Neural progenitor cell (in vitro differentiated cells): Measurements from ENCODE around the gene STX16. TPM values are rescaled to one million over a fixed set of nuclear protein-coding genes. Genes with fewer than 3 reads are reported as not detected.

Experiments used
- DNase-seq: peaks from one replicate; pipeline ENCODE4 v3.0.0-alpha.2; 2016; ENCODE audit warnings: low spot score
- H2AFZ ChIP-seq: fragments of 200-600 bp; sonication (generic); replicated peaks from 2 replicates; pipeline ENCODE4 v1.6.1; 2016; ENCODE audit warnings: antibody characterized with exemption
- H3F3A ChIP-seq: fragments of 200-600 bp; sonication (generic); 2 replicates; pipeline ENCODE4 v1.6.1; 2016; ENCODE audit warnings: antibody characterized with exemption, low read depth
- H3K27ac ChIP-seq: fragments of 200-600 bp; sonication (generic); 2 replicates; pipeline ENCODE4 v1.5.1; 2016; ENCODE audit warnings: mild to moderate bottlenecking
- H3K27me3 ChIP-seq: fragments of 200-600 bp; sonication (generic); 2 replicates; pipeline ENCODE4 v1.6.1; 2016; ENCODE audit warnings: mild to moderate bottlenecking, moderate library complexity
- H3K36me3 ChIP-seq: fragments of 200-600 bp; sonication (generic); 2 replicates; pipeline ENCODE4 v1.5.1; 2016
- H3K4me1 ChIP-seq: fragments of 200-600 bp; sonication (generic); 2 replicates; pipeline ENCODE4 v1.6.1; 2016; ENCODE audit warnings: mixed run types
- H3K4me2 ChIP-seq: fragments of 200-600 bp; sonication (generic); 2 replicates; pipeline ENCODE4 v1.6.1; 2016
- H3K4me3 ChIP-seq: fragments of 200-600 bp; sonication (generic); 2 replicates; pipeline ENCODE4 v1.5.1; 2016
- H3K79me2 ChIP-seq: fragments of 200-600 bp; sonication (generic); 2 replicates; pipeline ENCODE4 v1.6.1; 2016; ENCODE audit warnings: low read depth
- H3K9ac ChIP-seq: fragments of 200-600 bp; sonication (generic); 2 replicates; pipeline ENCODE4 v1.6.1; 2016
- H3K9me3 ChIP-seq: fragments of 200-600 bp; sonication (generic); 2 replicates; pipeline ENCODE4 v1.5.1; 2016; ENCODE audit warnings: low read depth
- H4K20me1 ChIP-seq: fragments of 200-600 bp; sonication (generic); 2 replicates; pipeline ENCODE4 v1.6.1; 2016; ENCODE audit warnings: low read depth
- H3K27ac Mint-ChIP-seq: 3 replicates; pipeline ENCODE4 v1.8.0; 2021; ENCODE audit warnings: mixed read lengths
- H3K27me3 Mint-ChIP-seq: 2 replicates; pipeline ENCODE4 v1.8.0; 2022; ENCODE audit warnings: low read depth, mild to moderate bottlenecking, inconsistent platforms, moderate library complexity, mixed read lengths; ENCODE audit not compliant: insufficient read depth
- H3K36me3 Mint-ChIP-seq: 3 replicates; pipeline ENCODE4 v1.8.0; 2021; ENCODE audit warnings: mixed read lengths
- H3K4me1 Mint-ChIP-seq: 3 replicates; pipeline ENCODE4 v1.8.0; 2021; ENCODE audit warnings: mixed read lengths
- H3K4me3 Mint-ChIP-seq: 3 replicates; pipeline ENCODE4 v1.8.0; 2021; ENCODE audit warnings: mild to moderate bottlenecking, moderate library complexity, mixed read lengths
- H3K9me3 Mint-ChIP-seq: 3 replicates; pipeline ENCODE4 v1.8.0; 2020; ENCODE audit warnings: mixed read lengths
- CTCF ChIP-seq: fragments of 200-600 bp; sonication (generic); IDR thresholded peaks from 2 replicates; pipeline ENCODE4 v1.5.1; 2017; ENCODE audit warnings: antibody characterized with exemption, mild to moderate bottlenecking
- EZH2 ChIP-seq: fragments of 200-600 bp; sonication (generic); IDR thresholded peaks from 2 replicates; pipeline ENCODE4 v1.6.1; 2017; ENCODE audit warnings: antibody characterized with exemption, mild to moderate bottlenecking, moderate library complexity
- EZH2phosphoT487 ChIP-seq: fragments of 200-600 bp; sonication (generic); IDR thresholded peaks from 2 replicates; pipeline ENCODE4 v1.6.1; 2017; ENCODE audit warnings: antibody characterized with exemption
- total RNA-seq: library from RNA; depleted of rRNA; stranded (reverse); fragments of >200 nt; gene quantifications from 2 replicates; pipeline ENCODE4 v1.2.3, GENCODE V29; 2015; ENCODE audit warnings: low replicate concordance

STX16 gene
- total RNA-seq, 1 donor from 2014 or later, result 46.6 TPM

- Mint-ChIP-seq H3K9me3 (no peaks in the 10 kb centered on the region), H3K4me1 (peaks cover 2% of the 10 kb centered on the region), H3K27me3 (peaks cover 4% of the 10 kb centered on the region), H3K4me3 (no peak overlapping the region), H3K36me3 (peaks cover 22% of the 10 kb centered on the region), H3K27ac (no peak overlapping the region)
- H3K27ac ChIP-seq, result no peak overlapping the region
- no peak overlapping the region for H3K9ac ChIP-seq
- H3K4me2 ChIP-seq, result no peak overlapping the region
- no peaks in the 10 kb centered on the region for H3K27me3 ChIP-seq
- H4K20me1 ChIP-seq, result no peaks in the 10 kb centered on the region
- no peak overlapping the region for H3K4me3 ChIP-seq
- no peak overlapping the region for H2AFZ ChIP-seq
- TF ChIP-seq EZH2 (no peak), EZH2phosphoT487 (no peak), CTCF (no peak)
- H3K9me3 ChIP-seq, result no peaks in the 10 kb centered on the region
- H3K4me1 ChIP-seq, result no peaks in the 10 kb centered on the region
- peaks cover 11% of the 10 kb centered on the region for H3K36me3 ChIP-seq
- no peaks in the 10 kb centered on the region for H3K79me2 ChIP-seq
- H3F3A ChIP-seq, result no peaks in the 10 kb centered on the region
- DNase-seq, result no peak
These were observed 56.0 kb downstream of the STX16 start for GRCh38 chr20:58706975-58707681.

- peaks cover 4% of the 10 kb centered on the region for H3K27me3 Mint-ChIP-seq
- H3K27ac Mint-ChIP-seq, result no peak overlapping the region
- no peak for DNase-seq
These were observed 56.7 kb downstream of the STX16 start for GRCh38 chr20:58707770-58708169.

GRCh38 chr20:58708246-58708931, 57.3 kb downstream of the STX16 start:
- no peaks in the 10 kb centered on the region for H3F3A ChIP-seq
- TF ChIP-seq EZH2phosphoT487, result no peak
- no peak for TF ChIP-seq CTCF
- TF ChIP-seq EZH2, result no peak
- peaks cover 2% of the 10 kb centered on the region for H3K4me1 Mint-ChIP-seq
- H3K27me3 Mint-ChIP-seq, result peaks cover 4% of the 10 kb centered on the region
- H2AFZ ChIP-seq, result no peak overlapping the region
- no peaks in the 10 kb centered on the region for H3K79me2 ChIP-seq
- H3K27me3 ChIP-seq, result no peaks in the 10 kb centered on the region
- H3K9ac ChIP-seq, result no peak overlapping the region
- no peak overlapping the region for H3K4me2 ChIP-seq
- DNase-seq, result no peak
- no peaks in the 10 kb centered on the region for H3K4me1 ChIP-seq
- no peak overlapping the region for H3K4me3 Mint-ChIP-seq
- H3K36me3 Mint-ChIP-seq, result peaks cover 14% of the 10 kb centered on the region
- H4K20me1 ChIP-seq, result no peaks in the 10 kb centered on the region
- H3K27ac ChIP-seq, result no peak overlapping the region
- no peaks in the 10 kb centered on the region for H3K9me3 ChIP-seq
- H3K36me3 ChIP-seq, result peaks cover 11% of the 10 kb centered on the region
- no peak overlapping the region for H3K27ac Mint-ChIP-seq
- H3K4me3 ChIP-seq, result no peak overlapping the region
- no peaks in the 10 kb centered on the region for H3K9me3 Mint-ChIP-seq

More at GRCh38 chr20:58707770-58708169, 56.7 kb downstream of the STX16 start:
- Mint-ChIP-seq H3K9me3 (no peaks in the 10 kb centered on the region), H3K36me3 (peaks cover 18% of the 10 kb centered on the region), H3K4me3 (no peak overlapping the region), H3K4me1 (peaks cover 2% of the 10 kb centered on the region)
- Histone ChIP-seq H3K4me1 (no peaks in the 10 kb centered on the region), H3K4me2 (no peak overlapping the region), H3K9ac (no peak overlapping the region), H3F3A (no peaks in the 10 kb centered on the region), H3K9me3 (no peaks in the 10 kb centered on the region), H3K36me3 (peaks cover 11% of the 10 kb centered on the region), H3K27ac (no peak overlapping the region), H3K27me3 (no peaks in the 10 kb centered on the region), H3K79me2 (no peaks in the 10 kb centered on the region), H3K4me3 (no peak overlapping the region), H2AFZ (no peak overlapping the region), H4K20me1 (no peaks in the 10 kb centered on the region)
- no peak for TF ChIP-seq EZH2
- TF ChIP-seq CTCF, result no peak
- no peak for TF ChIP-seq EZH2phosphoT487
